Tibial artery (tissue), 4 donors: ENCODE results near the gene SRGN.
A peak's percentile ranks its signal among the peaks of the same experiment; 100 is the strongest.

Source experiments
- DNase-seq, 2 donors: peaks; one replicate each; pipeline ENCODE4 v3.0.0-alpha.2; 2019
- H3K27ac ChIP-seq, 2 donors: fragments of 200-600 bp; sonication (generic) in 1 of 2; 1 replicate in 1 of 2; 2 replicates in 1 of 2; pipeline ENCODE4 v1.5.1; 2018 to 2019; ENCODE audit warnings: mild to moderate bottlenecking in 1 of 2
- H3K27me3 ChIP-seq, 2 donors: fragments of 200-600 bp; sonication (generic) in 1 of 2; one replicate each; pipeline versions ENCODE4 v1.5.1 to v1.6.0; 2016 to 2019
- H3K36me3 ChIP-seq, 3 donors: fragments of 200-600 bp; sonication (generic) in 2 of 3; one replicate each; pipeline ENCODE4 v1.5.1; 2016 to 2019; ENCODE audit warnings: mild to moderate bottlenecking in 2 of 3
- H3K4me1 ChIP-seq, 4 donors: fragments of 200-600 bp; sonication (generic) in 2 of 4; 1 replicate in 3 of 4; 2 replicates in 1 of 4; pipeline ENCODE4 v1.5.1; 2016 to 2019
- H3K4me3 ChIP-seq, 2 donors: fragments of 200-600 bp; sonication (generic) in 1 of 2; 1 replicate in 1 of 2; 2 replicates in 1 of 2; pipeline ENCODE4 v1.5.1; 2018 to 2019; ENCODE audit warnings: mild to moderate bottlenecking in 2 of 2
- H3K9me3 ChIP-seq, 3 donors: fragments of 200-600 bp; sonication (generic) in 1 of 3; one replicate each; pipeline ENCODE4 v1.5.1; 2016 to 2019
- intact Hi-C: fragments of 100-400 bp; cut with DNase I; formaldehyde crosslinking; loops from one replicate; pipeline ENCODE4 v1.15.0; 2023; ENCODE audit warnings: low total_unique reads
- TF ChIP-seq, protein P1 (sequence below), 2 experiments: fragments of 200-600 bp in 1 of 2; fragments of 450-650 bp in 1 of 2; IDR thresholded peaks; one replicate each; pipeline ENCODE4 v1.5.1; 2017 to 2019; ENCODE audit warnings: antibody characterized with exemption in 2 of 2, mild to moderate bottlenecking in 1 of 2, moderate library complexity in 1 of 2

The SRGN gene

DNA sequence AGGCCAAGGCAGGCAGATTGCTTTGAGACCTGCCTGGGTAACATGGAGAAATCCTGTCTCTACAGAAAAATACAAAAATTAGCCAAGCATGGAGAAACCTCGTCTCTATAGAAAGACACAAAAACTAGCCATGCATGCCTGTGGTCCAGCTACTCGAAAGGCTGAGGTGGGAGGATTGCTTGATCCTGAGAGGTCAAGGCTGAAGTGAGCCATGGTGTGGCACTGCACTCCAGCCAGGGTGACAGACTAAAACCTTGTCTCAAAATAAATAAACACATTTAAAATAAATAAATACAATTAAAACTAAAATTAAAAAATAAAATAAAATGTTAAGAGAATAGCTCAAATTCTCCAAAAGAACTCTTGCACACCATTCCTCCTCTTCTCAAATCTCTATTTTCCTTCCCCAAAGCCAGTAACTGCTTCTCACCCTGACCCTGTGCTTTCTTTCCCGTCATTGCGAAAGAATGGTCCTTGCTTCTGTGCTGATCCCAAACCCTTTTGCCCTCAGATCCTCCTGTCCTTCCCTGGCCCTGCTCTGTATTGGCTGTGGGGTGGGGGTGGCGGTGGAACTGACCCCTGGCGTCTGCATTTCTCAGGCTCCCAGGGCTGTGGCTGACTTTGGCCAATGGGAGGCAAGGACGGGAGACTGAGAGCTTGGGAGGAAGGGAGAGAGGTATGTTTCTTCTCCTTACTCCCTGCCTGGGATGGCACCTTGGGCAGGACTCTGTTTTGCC, 12.4 kb downstream of the SRGN start:
- TF ChIP-seq, protein P1, sequence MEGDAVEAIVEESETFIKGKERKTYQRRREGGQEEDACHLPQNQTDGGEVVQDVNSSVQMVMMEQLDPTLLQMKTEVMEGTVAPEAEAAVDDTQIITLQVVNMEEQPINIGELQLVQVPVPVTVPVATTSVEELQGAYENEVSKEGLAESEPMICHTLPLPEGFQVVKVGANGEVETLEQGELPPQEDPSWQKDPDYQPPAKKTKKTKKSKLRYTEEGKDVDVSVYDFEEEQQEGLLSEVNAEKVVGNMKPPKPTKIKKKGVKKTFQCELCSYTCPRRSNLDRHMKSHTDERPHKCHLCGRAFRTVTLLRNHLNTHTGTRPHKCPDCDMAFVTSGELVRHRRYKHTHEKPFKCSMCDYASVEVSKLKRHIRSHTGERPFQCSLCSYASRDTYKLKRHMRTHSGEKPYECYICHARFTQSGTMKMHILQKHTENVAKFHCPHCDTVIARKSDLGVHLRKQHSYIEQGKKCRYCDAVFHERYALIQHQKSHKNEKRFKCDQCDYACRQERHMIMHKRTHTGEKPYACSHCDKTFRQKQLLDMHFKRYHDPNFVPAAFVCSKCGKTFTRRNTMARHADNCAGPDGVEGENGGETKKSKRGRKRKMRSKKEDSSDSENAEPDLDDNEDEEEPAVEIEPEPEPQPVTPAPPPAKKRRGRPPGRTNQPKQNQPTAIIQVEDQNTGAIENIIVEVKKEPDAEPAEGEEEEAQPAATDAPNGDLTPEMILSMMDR (IDR thresholded peaks at IDR 0.05) = no peak
- Histone ChIP-seq H3K27me3 (no peaks in the 10 kb centered on the region), H3K9me3 (no peaks in the 10 kb centered on the region), H3K27ac (no peak overlapping the region), H3K36me3 (peaks cover 0 to 5% (median 0%) of the 10 kb centered on the region in 3 donors), H3K4me1 (no peaks in the 10 kb centered on the region), H3K4me3 (no peak overlapping the region)
- intact Hi-C loops = no loop called here
- peak in 1 of 2 donors; percentile 29 for DNase-seq

DNA sequence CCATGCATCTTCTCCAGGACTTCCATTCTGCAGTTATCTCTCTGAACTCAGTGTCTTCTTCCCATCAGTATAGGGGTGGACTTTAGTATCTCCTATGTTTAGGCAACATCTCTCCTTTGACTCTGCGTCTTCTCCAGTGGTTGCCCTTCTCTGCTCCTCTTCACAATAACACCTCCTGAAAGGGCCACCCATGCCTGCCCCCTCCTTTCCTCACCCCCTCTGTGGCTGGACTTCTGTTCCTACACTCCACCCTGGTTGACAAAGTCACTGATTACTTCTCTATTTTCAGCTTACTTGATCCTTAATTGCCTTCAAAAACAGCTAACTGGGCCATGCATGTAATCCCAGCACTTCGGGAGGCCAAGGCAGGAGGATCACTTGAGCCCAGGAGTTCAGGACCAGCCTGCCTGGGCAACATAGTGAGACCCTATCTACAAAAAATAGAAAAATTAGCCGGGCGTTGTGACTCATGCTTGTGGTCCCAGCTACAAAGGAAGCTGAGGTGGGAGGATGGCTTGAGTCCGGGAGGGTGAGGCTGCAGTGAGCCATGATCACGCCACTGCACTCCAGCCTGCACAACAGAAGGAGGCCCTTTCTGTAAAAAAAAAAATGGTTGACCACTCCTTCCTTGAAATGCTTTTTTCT, 13.7 kb downstream of the SRGN start:
- no peak overlapping the region for H3K27ac ChIP-seq
- peak in 1 of 2 donors; percentile 34 for DNase-seq
- no peaks in the 10 kb centered on the region for H3K9me3 ChIP-seq
- intact Hi-C loops = no loop called here
- TF ChIP-seq, protein P1 (IDR thresholded peaks at IDR 0.05) = no peak
- peaks cover 0 to 5% (median 0%) of the 10 kb centered on the region in 3 donors for H3K36me3 ChIP-seq
- H3K27me3 ChIP-seq = no peaks in the 10 kb centered on the region
- H3K4me1 ChIP-seq = no peaks in the 10 kb centered on the region
- no peak overlapping the region for H3K4me3 ChIP-seq

DNA sequence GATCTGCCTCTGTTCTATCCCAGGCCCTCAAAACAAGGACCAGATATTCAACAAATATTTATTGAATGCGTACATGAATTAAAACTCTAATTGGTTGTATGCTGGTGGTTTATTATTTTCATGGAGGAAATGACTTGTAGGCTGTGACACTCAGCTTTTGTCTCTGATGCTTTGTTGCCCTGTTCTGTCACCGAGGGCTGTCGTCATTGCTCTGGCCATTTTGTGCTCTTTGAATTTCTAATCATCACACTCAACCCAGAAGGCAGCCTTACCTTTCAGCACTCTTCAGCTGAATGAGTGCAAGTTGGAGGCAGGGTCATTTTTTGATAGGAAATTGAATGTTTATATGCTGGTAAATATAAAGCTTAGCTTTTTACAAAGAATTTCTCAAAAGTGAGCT, 14.5 kb downstream of the SRGN start:
- Histone ChIP-seq H3K27ac (no peak overlapping the region), H3K36me3 (peaks cover 0 to 5% (median 0%) of the 10 kb centered on the region in 3 donors), H3K4me3 (no peak overlapping the region), H3K9me3 (no peaks in the 10 kb centered on the region), H3K4me1 (no peaks in the 10 kb centered on the region), H3K27me3 (no peaks in the 10 kb centered on the region)
- TF ChIP-seq, protein P1 (IDR thresholded peaks at IDR 0.05) = no peak
- intact Hi-C loops = no loop called here
- peak in 1 of 2 donors; percentile 1 for DNase-seq

DNA sequence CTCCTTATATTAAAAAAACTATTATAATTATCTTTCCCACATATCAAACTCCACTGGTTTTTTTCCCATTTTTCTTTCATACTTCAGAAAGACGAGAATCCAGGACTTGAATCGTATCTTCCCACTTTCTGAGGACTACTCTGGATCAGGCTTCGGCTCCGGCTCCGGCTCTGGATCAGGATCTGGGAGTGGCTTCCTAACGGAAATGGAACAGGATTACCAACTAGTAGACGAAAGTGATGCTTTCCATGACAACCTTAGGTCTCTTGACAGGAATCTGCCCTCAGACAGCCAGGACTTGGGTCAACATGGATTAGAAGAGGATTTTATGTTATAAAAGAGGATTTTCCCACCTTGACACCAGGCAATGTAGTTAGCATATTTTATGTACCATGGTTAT, 15.9 kb downstream of the SRGN start:
- no peaks in the 10 kb centered on the region for H3K27me3 ChIP-seq
- peaks cover 0 to 5% (median 0%) of the 10 kb centered on the region in 3 donors for H3K36me3 ChIP-seq
- H3K27ac ChIP-seq = no peak overlapping the region
- no peaks in the 10 kb centered on the region for H3K9me3 ChIP-seq
- peak in 1 of 2 donors; percentile 34 for DNase-seq
- H3K4me1 ChIP-seq = no peaks in the 10 kb centered on the region
- TF ChIP-seq, protein P1 (IDR thresholded peaks at IDR 0.05) = no peak
- intact Hi-C loops = no loop called here
- H3K4me3 ChIP-seq = no peak overlapping the region

DNA sequence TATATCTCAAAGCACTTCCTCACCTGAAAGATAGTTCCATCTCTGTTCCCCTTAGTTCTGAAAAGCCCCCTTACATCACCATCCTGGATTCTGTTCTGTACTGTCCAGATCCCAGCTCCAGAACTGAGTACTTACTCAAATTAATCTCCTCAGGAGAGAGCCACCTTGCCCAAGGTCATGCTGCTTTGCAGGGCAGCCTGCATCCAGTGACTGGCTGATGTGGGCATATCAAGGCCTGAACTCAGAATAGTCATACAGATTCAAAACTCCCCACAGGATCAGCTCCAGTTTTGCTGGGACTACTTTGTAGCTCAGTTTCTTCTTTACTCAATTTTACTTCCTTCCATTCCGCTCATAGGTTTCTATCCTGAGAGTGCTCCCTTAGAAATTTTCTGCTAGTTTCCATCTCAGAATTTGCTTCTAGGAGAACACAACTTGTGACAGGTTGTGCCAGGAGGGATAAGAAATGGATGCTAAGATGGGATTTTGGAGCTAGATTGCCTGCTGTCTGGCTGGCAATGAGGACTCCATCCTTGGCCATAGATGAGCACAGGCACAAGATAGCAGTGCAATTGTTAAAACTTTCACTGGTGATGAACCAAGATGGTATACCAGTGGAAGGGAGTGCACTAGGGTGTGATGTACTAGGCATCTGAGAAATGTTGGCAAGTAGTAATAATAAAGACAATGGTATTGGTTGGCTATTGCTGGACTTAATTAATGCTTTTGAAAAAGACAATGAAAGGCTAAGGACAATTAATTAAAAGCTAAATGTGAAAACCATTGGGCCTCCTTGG, 17.3 kb downstream of the SRGN start:
- TF ChIP-seq, protein P1 (IDR thresholded peaks at IDR 0.05) = no peak
- Histone ChIP-seq H3K9me3 (no peaks in the 10 kb centered on the region), H3K36me3 (peaks cover 0 to 5% (median 0%) of the 10 kb centered on the region in 3 donors), H3K4me1 (no peaks in the 10 kb centered on the region), H3K4me3 (no peak overlapping the region), H3K27ac (no peak overlapping the region), H3K27me3 (no peaks in the 10 kb centered on the region)
- intact Hi-C loops = no loop called here
- DNase-seq = no peak
